Measurements from ENCODE around the gene NEURL4. TPM values are rescaled to one million over a fixed set of nuclear protein-coding genes. Genes with fewer than 3 reads are reported as not detected.
"Not testable (repeated sequence)": the region's sequence is repeated elsewhere in the genome, so short reads cannot be mapped to it uniquely, and the experiment has no call there.

Gene NEURL4
- polyA plus RNA-seq, 5 donors = 19.7 to 31.2 (median 28.1) TPM

- DNase-seq = no peak
These were observed 18.7 kb upstream of the NEURL4 start for GRCh38 chr17:7347630-7348477.

- DNase-seq = no peak
These were observed 17.9 kb upstream of the NEURL4 start for GRCh38 chr17:7346761-7347614.

- DNase-seq = no peak
These were observed 14.1 kb upstream of the NEURL4 start for GRCh38 chr17:7343250-7343649.

GRCh38 chr17:7341842-7342241 lies 12.7 kb upstream of the NEURL4 start:
- no peak for DNase-seq

- no peak for DNase-seq
These were observed 11.0 kb upstream of the NEURL4 start for GRCh38 chr17:7340179-7340578.

- DNase-seq = not testable (repeated sequence)
These were observed 8.5 kb upstream of the NEURL4 start for GRCh38 chr17:7337600-7337999.

GRCh38 chr17:7336240-7337175 lies 7.4 kb upstream of the NEURL4 start, which contains the start of gene ACAP1:
ACAP1 (plus strand) TSS chr17:7336529; CDS start chr17:7336735, 206 bp downstream.
- DNase-seq = no peak

- DNase-seq = not testable (repeated sequence)
These were observed 6.6 kb upstream of the NEURL4 start for GRCh38 chr17:7335765-7336164.

GRCh38 chr17:7334938-7335538 lies 5.9 kb upstream of the NEURL4 start:
- DNase-seq = no peak

GRCh38 chr17:7332600-7333069 lies 3.5 kb upstream of the NEURL4 start:
- DNase-seq = not testable (repeated sequence)

- no peak for DNase-seq
These were observed 3.0 kb upstream of the NEURL4 start for GRCh38 chr17:7332111-7332510.

- DNase-seq = no peak
These were observed 1.5 kb upstream of the NEURL4 start for GRCh38 chr17:7330638-7331015.

- peak in 1 of 2 donors; percentile 79 for DNase-seq
These were observed 982 bp upstream of the NEURL4 start for GRCh38 chr17:7329997-7330637.

GRCh38 chr17:7329374-7329996 lies 350 bp upstream of the NEURL4 start:
- DNase-seq = peak; percentile 99

- DNase-seq = no peak
These were observed 1.1 kb downstream of the NEURL4 start for GRCh38 chr17:7328009-7328408.

- DNase-seq = no peak
These were observed 1.6 kb downstream of the NEURL4 start for GRCh38 chr17:7327501-7327900.

- no peak for DNase-seq
These were observed 2.1 kb downstream of the NEURL4 start for GRCh38 chr17:7327056-7327455.

GRCh38 chr17:7326186-7326585 lies 2.9 kb downstream of the NEURL4 start:
- DNase-seq = no peak

- DNase-seq = no peak
These were observed 4.1 kb downstream of the NEURL4 start for GRCh38 chr17:7325031-7325528.

- DNase-seq = no peak
These were observed 4.7 kb downstream of the NEURL4 start for GRCh38 chr17:7324438-7324779.

Measured in right lung (tissue), 5 donors.